Spleen (tissue), 11 donors: ENCODE results near the gene NEURL4. TPM values are rescaled to one million over a fixed set of nuclear protein-coding genes. Genes with fewer than 3 reads are reported as not detected.

ENCODE experiments used
- DNase-seq: peaks from one replicate; pipeline ENCODE4 v3.0.0-alpha.2; 2020
- H3K27ac ChIP-seq, 8 donors: fragments of 200-600 bp; sonication (generic) in 7 of 8; 1 replicate in 4 of 8; 2 replicates in 4 of 8; pipeline versions ENCODE4 v1.5.0 to v1.8.0; 2016 to 2021; ENCODE audit warnings: inconsistent platforms in 4 of 8, mild to moderate bottlenecking in 4 of 8, moderate library complexity in 1 of 8
- H3K27me3 ChIP-seq, 7 donors: fragments of 200-600 bp; sonication (generic) in 6 of 7; replicated peaks in 1 of 7; 1 replicate in 4 of 7; 2 replicates in 3 of 7; pipeline versions ENCODE4 v1.5.0 to v1.8.0; 2016 to 2021; ENCODE audit warnings: inconsistent platforms in 3 of 7, mild to moderate bottlenecking in 1 of 7
- H3K36me3 ChIP-seq, 6 donors: fragments of 200-600 bp; sonication (generic) in 5 of 6; 1 replicate in 4 of 6; 2 replicates in 2 of 6; pipeline versions ENCODE4 v1.5.0 to v1.8.0; 2016 to 2021; ENCODE audit warnings: inconsistent platforms in 2 of 6
- H3K4me1 ChIP-seq, 6 donors: fragments of 200-600 bp; sonication (generic) in 5 of 6; 1 replicate in 3 of 6; 2 replicates in 3 of 6; pipeline versions ENCODE4 v1.5.0 to v1.8.0; 2016 to 2021; ENCODE audit warnings: inconsistent platforms in 3 of 6
- H3K4me3 ChIP-seq, 8 donors: fragments of 200-600 bp; sonication (generic) in 7 of 8; 1 replicate in 4 of 8; 2 replicates in 4 of 8; pipeline versions ENCODE4 v1.5.0 to v1.8.0; 2016 to 2021; ENCODE audit warnings: inconsistent platforms in 4 of 8, mild to moderate bottlenecking in 4 of 8, moderate library complexity in 2 of 8
- H3K9me3 ChIP-seq, 8 donors: fragments of 200-600 bp; sonication (generic) in 7 of 8; 1 replicate in 4 of 8; 2 replicates in 4 of 8; pipeline versions ENCODE4 v1.5.0 to v1.8.0; 2016 to 2021; ENCODE audit warnings: inconsistent platforms in 4 of 8
- CTCF ChIP-seq, 11 experiments: fragments of 200-600 bp in 7 of 11; fragments of 450-650 bp in 4 of 11; sonication (generic) in 4 of 11; IDR thresholded peaks in 8 of 11; conservative IDR thresholded peaks in 3 of 11; 1 replicate in 7 of 11; 2 replicates in 4 of 11; pipeline versions ENCODE4 v1.4.0 to v1.8.0; 2016 to 2021; ENCODE audit warnings: antibody characterized with exemption in 11 of 11, inconsistent platforms in 4 of 11, mild to moderate bottlenecking in 1 of 11
- POLR2A ChIP-seq, 3 donors: fragments of 450-650 bp; IDR thresholded peaks; one replicate each; pipeline ENCODE4 v1.5.1; 2017; ENCODE audit warnings: antibody characterized with exemption in 3 of 3, mild to moderate bottlenecking in 1 of 3
- POLR2AphosphoS5 ChIP-seq, 3 donors: sonication (generic); formaldehyde crosslinking; IDR thresholded peaks; one replicate each; pipeline ENCODE4 v1.5.1; 2017; ENCODE audit warnings: antibody characterized with exemption in 3 of 3
- WGBS, 5 donors: extraction: QIAGEN DNeasy Blood & Tissue Kit in 3 of 5; methylation state at CpG; one replicate each; pipeline versions ENCODE4 v1.1.5 to v1.1.7; 2013 to 2018; 5-methylcytosine and 5-hydroxymethylcytosine counted together
- intact Hi-C: fragments of 100-400 bp; cut with DNase I; formaldehyde crosslinking; loops from one replicate; pipeline ENCODE4 v1.15.0; 2023; ENCODE audit warnings: low total_unique reads
- polyA plus RNA-seq, 3 donors: library from polyadenylated mRNA; stranded (reverse); fragments of 200-250 nt; gene quantifications; one replicate each; pipeline ENCODE4 v1.2.1, GENCODE V29; 2013
- total RNA-seq, 7 donors: library from RNA; depleted of rRNA in 3 of 7; stranded (reverse); fragments of >200 nt in 3 of 7; fragmentation: NEBNext Ultra II Directional in 4 of 7; extraction: Animal tissue kit (Norgen Biotek cat#: 25700) in 4 of 7; gene quantifications; one replicate each; pipeline versions ENCODE4 v1.1.0 to v1.2.1, GENCODE V29; 2016 to 2021
- donor health status: healthy with polysubstance abuse.
- donor health status: DM: no; HTN: no; CAD: no; lungs with moderate emphysema.
- donor health status: DM: no; HTN: no; CAD: no.
- donor health status: Bipolar disorder and iron deficiency.
- donor health status: healthy.
- donor health status: DM: no; HTN: no; CAD: no.
- donor health status: DM: yes; HTN: yes; CAD: no.

NEURL4 gene
- total and polyA plus RNA-seq, 10 donors, result 16.5 to 53.9 (median 40.3) TPM

GRCh38 chr17:7292729-7293128, 36.4 kb downstream of the NEURL4 start:
- no peaks in the 10 kb centered on the region for H3K36me3 ChIP-seq
- intact Hi-C loops, result loop anchor here (10.0 kb wide), 1 partner anchor 52 kb away; no protein-coding TSS in a partner anchor
- no peak overlapping the region for H3K27ac ChIP-seq
- no peak overlapping the region for H3K4me3 ChIP-seq
- WGBS, 5 donors, result 35 to 42% (median 40%) methylated on average over 5 to 6 of the region's 6 CpGs
- no peaks in the 10 kb centered on the region for H3K9me3 ChIP-seq
- TF ChIP-seq CTCF (IDR thresholded peaks at IDR 0.05 in 8 of 11, conservative IDR thresholded peaks at IDR 0.05 in 3 of 11) (no peak), POLR2A (IDR thresholded peaks at IDR 0.05) (no peak), POLR2AphosphoS5 (IDR thresholded peaks at IDR 0.05) (no peak)
- DNase-seq, result no peak
- peaks cover 17 to 40% (median 33%) of the 10 kb centered on the region in 6 donors for H3K4me1 ChIP-seq
- H3K27me3 ChIP-seq, result peaks cover 0 to 93% (median 38%) of the 10 kb centered on the region in 7 donors

GRCh38 chr17:7292194-7292593, 36.9 kb downstream of the NEURL4 start:
- Histone ChIP-seq H3K4me3 (no peak overlapping the region), H3K27me3 (peaks cover 0 to 96% (median 38%) of the 10 kb centered on the region in 7 donors), H3K27ac (no peak overlapping the region), H3K4me1 (peaks cover 17 to 40% (median 33%) of the 10 kb centered on the region in 6 donors), H3K9me3 (no peaks in the 10 kb centered on the region), H3K36me3 (no peaks in the 10 kb centered on the region)
- no peak for TF ChIP-seq CTCF (IDR thresholded peaks at IDR 0.05 in 8 of 11, conservative IDR thresholded peaks at IDR 0.05 in 3 of 11)
- no peak for TF ChIP-seq POLR2A (IDR thresholded peaks at IDR 0.05)
- TF ChIP-seq POLR2AphosphoS5 (IDR thresholded peaks at IDR 0.05), result no peak
- intact Hi-C loops, result loop anchor here (10.0 kb wide), 1 partner anchor 53 kb away; no protein-coding TSS in a partner anchor
- DNase-seq, result no peak
- 33 to 95% (median 83%) methylated on average over 1 to 2 of the region's 2 CpGs for WGBS, 5 donors

GRCh38 chr17:7290685-7291084, 38.5 kb downstream of the NEURL4 start:
- Histone ChIP-seq H3K36me3 (no peaks in the 10 kb centered on the region), H3K27ac (no peak overlapping the region), H3K4me3 (no peak overlapping the region), H3K27me3 (peaks cover 0 to 95% (median 30%) of the 10 kb centered on the region in 7 donors), H3K4me1 (peaks cover 8 to 27% (median 21%) of the 10 kb centered on the region in 6 donors), H3K9me3 (no peaks in the 10 kb centered on the region)
- no peak for DNase-seq
- 73 to 90% (median 84%) methylated on average over 11 of the region's 11 CpGs for WGBS, 5 donors
- TF ChIP-seq POLR2AphosphoS5 (IDR thresholded peaks at IDR 0.05) (no peak), CTCF (IDR thresholded peaks at IDR 0.05 in 8 of 11, conservative IDR thresholded peaks at IDR 0.05 in 3 of 11) (no peak), POLR2A (IDR thresholded peaks at IDR 0.05) (no peak)
- intact Hi-C loops, result loop anchor here (10.0 kb wide), 1 partner anchor 54 kb away; no protein-coding TSS in a partner anchor

GRCh38 chr17:7290166-7290565, 39.0 kb downstream of the NEURL4 start:
- intact Hi-C loops, result loop anchor here (10.0 kb wide), 1 partner anchor 55 kb away; no protein-coding TSS in a partner anchor
- Histone ChIP-seq H3K27ac (no peak overlapping the region), H3K4me1 (peaks cover 6 to 22% (median 15%) of the 10 kb centered on the region in 6 donors), H3K9me3 (no peaks in the 10 kb centered on the region), H3K4me3 (no peak overlapping the region), H3K27me3 (peaks cover 0 to 95% (median 25%) of the 10 kb centered on the region in 7 donors), H3K36me3 (no peaks in the 10 kb centered on the region)
- TF ChIP-seq POLR2A (IDR thresholded peaks at IDR 0.05) (no peak), CTCF (IDR thresholded peaks at IDR 0.05 in 8 of 11, conservative IDR thresholded peaks at IDR 0.05 in 3 of 11) (no peak), POLR2AphosphoS5 (IDR thresholded peaks at IDR 0.05) (no peak)
- DNase-seq, result no peak
- WGBS, 5 donors, result 88 to 93% (median 92%) methylated on average over 19 of the region's 19 CpGs
